Hematopoietic multipotent progenitor cell treated with erythropoietin and hydrocortisone succinate and interleukin-3 and kit ligand, for 4 days (in vitro differentiated cells): ENCODE results near the gene CDK14.
A peak's percentile ranks its signal among the peaks of the same experiment; 100 is the strongest.

Experiments
- DNase-seq: peaks from one replicate; pipeline ENCODE4 v3.0.0-alpha.2; 2015

The CDK14 gene

DNA sequence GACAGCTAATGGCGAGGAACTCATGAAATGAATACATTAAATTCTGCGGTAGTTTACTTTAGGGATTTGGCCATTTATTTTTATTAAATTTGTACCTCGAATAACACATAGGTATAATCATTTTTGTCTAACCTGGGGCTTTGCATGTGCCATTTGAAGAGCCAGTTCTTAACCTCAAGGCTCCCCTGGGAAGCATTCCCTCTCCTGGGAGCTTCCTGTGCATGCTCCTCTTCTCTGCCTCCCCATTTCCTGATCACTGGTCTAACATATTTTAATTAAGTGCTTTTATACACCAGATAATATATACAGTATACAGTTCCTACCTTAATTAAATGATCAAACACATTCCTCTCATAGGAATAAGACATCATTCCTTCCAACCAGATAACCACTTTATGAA, 484.2 kb downstream of the CDK14 start:
- no peak for DNase-seq

DNA sequence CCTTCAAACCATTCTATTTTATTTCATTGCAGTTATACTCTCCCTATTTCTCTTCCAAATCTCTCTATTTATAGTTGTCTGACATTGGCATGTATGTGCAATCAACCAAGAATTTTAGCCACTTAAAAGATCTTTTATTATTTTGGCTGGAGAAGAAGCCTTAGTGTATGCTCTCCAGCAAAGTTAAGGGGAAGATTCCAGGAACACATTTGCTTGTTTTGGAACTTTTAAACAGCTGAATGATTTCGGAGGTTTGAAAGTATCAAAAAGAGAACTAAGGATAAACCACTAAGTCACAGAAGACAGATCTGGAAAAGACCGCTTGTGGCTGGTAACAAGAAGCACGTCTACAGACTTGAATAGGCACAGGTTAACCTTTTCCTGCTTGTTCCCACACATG, 485.9 kb downstream of the CDK14 start:
- DNase-seq = no peak

DNA sequence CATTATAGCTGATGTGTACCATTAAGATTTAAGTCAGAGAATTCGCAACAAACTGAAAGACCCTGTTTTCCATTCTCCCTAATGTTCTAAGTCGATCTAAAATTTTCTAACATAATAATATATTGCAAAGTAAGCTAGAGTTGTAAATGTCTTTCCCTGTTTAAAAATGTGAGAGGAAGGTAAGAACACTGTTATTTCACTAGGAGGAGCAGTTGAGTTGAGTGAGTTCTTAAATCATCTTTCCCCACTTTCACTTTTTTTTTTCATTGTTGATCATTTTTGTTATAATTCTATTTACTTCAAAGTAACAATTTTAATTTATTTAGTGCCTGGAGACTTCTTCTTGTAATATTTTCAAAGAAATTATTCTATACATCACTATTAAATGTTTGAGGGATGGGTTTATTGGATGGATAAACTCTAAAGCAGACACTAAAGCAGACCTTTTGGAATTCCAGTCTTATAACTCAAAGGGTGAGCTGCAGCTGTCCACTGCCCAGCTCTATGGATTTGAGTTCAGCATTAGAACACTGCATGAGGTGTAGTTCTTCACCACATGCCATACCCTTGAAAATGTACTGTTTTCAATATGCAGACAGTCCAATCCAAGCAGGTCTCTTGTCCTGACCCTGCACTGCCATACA, 486.9 kb downstream of the CDK14 start:
- DNase-seq = peak; percentile 60

DNA sequence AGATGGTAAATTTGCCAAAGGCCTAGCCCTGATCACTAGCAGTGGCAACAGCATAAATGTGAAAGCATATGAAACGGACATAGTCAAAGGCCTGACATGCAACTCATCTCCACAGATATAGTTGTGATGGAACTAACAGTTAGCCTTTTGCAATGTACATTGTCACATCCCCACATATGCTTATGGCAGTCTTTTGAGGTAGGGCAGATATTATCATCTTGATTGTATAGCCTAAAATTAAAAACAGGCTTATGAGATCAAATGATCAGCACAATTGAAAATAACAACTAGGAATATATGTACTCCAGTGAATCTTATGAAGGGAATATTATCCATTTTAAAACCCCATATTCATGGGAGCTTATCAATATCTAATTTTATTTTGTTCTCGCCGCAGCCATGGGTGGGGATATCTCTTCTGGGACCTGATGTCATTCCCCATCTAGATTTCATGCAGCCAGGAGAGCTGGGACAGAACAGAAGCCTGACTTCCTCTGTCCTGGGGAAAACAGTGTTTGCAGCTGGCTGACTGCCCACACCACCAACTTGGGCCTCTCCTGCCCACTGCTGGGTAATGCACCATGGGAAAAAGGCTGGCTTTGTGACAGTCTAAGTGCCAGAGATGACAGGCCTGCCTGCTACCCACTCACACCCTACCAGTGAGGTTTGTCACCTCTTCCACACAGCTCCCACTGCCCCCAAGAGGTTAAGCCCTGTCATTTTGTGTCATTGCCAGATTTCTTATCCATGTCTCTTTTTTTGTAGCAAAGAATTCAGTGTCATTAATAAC, 487.9 kb downstream of the CDK14 start:
- DNase-seq = peak; percentile 13

DNA sequence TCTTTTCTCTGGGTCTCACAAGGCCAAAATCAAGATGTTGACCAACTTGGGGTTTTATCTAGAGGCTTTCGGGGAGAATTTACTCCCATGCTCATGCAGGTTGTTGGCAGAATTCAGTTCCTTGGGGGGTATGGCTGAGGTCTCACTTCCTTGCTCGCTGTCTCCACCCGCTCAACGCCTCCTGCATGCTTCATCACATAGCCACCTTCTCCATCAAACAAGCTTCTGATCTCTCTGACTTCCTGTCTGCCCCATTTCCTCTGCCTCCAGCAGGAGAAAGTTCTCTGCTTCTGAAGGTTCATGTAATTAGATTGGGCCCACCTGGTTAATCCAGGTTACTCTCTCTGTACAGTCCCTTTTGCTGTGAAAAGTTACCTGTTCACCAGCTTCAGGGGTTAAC, 489.1 kb downstream of the CDK14 start:
- no peak for DNase-seq

DNA sequence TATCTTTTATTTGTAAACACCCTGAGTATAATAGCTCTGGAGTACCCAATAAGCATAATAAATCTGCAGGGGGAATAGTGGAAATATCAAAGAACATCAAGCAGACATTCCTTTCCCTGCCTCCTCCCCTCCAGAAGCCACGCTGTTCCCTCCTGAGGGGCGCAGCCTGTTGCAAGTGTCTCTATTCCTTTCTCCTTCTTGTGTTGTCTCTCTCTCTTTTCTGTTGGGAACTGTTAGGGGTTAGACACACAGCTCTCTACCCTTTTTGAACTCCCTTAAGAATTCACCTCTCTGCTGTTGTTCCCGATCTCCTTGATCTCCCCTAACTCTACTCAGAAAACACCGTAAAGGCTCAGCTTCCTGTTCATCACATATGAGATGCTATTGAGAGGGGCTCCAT, 490.1 kb downstream of the CDK14 start:
- DNase-seq = no peak

DNA sequence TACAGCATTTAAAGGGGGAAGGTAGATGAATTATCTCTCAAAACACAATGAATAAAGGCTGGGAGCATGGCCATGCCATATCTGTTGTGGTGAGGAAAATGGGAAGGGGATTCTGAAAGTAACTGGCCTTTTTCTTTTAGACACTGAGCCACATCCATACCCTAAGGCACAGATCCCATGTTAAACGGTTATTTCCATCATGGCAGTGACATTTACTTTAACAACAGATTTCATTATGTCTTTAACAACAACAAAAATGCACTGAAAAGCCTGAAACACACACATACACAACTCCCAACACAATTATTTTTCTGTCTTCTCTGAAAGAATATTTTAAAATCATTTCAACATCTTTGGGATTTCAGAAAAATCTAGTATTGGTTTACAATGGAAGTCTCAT, 492.0 kb downstream of the CDK14 start:
- DNase-seq = no peak

DNA sequence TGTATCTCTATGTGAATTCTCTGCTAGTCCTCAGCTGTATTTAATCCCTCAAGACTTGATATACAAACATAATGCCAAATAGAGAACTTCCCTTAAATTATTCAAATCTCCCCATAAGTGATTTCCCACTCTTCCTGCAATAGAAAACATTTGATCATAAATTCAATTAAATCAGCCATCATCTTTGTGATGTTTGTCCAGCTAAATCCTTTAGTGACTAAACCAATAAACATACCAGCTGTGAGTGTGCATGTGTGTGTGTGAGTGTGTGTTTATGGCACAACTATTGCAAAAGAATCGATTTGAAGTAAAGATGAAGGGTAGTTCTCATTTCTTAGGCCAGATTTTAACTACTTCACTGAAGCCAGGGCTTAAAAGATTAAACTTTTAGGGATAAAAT, 492.6 kb downstream of the CDK14 start:
- no peak for DNase-seq

DNA sequence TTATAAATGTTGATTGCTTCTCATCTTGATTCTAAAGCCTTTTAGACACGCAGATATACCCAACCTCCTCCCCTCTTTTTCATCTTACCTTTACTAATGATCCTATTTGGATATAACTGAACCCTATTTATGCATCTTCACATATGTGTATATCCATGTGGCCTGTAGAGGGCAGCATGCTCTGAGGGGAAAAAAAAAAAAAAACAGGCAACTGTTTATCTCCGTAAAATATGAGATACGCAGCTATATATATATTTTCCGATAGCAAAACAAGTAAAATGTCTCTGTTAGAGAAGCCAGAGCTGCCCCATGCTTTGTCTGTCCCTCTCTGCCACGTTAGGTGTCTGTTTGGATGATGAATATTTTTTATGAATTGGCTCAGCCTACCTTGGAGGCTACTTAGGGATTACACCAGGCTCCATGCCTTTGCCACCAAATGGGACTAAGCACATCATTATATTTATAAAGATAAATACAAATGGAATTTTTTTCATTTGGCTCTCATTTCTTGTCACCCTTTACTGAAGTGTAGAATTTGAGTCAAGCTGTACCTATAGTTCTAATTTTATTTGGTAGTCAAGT, 493.4 kb downstream of the CDK14 start:
- DNase-seq = peak; percentile 77

DNA sequence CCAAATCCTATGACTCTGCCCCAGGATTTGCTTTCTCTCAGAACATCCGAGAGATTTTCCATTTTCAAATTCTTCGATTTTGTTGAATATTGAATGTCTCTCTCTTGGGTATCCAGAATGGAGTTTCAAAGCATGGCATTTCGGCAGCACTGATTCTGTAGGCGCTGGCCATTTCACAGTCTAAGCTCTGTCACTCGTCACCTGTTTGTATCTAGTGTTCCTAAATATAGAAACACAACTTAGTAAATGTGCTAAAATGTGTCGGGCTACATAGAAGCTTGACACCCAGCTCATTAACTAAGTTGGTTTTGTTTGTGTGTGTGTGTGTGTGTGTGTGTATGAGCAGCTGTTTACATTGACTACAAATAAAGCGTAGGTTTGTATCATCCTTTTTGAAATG, 494.6 kb downstream of the CDK14 start:
- DNase-seq = no peak

DNA sequence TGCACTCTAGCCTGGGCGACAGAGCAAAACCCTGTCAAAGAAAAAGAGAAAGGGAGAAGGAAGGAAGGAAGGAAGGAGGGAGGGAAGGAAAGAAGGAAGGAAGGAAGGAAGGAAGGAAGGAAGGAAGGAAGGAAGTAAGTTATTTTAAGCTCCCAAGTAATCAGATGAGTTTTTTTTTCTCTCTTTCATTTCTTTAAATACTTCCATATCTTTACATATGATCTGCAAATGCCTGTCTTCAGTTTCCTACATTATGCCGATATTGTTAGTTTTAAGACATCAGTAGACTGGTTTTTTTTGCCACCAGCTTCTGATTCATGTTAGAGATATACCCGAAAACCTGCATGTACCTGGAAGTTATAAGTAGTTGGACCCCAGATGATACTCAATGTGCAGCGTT, 495.5 kb downstream of the CDK14 start:
- DNase-seq = no peak

DNA sequence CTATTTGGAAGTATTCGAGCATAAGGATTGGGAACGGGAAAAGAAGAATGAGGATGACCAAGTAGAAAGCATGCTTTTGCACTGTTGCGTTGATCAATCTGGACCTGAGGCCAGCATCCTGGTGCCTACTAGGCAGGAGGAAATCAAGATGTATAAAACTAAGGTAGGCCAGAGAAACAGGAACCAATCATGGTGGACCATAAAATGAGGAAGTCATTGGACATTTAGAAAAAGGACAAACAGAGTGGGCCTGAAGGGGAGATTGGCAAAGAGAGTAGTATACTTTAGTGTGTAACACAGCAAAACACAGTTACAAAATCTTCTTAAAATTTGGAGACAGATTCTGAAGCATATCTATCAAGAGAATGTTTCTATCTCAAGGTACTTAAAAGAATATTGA, 497.1 kb downstream of the CDK14 start:
- no peak for DNase-seq

DNA sequence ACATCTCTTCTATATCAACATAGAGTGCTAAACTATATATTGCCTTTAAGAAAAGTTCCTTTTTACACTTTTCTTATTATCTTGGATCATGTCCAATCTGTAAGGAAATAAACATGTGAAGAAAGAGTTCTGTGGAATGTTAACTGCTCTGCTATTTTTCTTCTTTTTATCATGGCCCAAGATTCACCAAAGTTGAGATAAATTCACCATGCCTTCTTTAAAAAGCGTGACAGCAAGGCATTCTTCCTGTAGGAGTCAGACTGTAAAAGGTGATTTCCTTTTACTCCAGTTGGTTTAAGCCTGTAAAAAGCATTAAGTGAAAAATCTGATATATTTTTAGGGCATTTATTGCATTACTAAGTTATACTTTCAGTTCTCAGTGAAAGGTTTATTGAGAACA, 502.4 kb downstream of the CDK14 start:
- no peak for DNase-seq

DNA sequence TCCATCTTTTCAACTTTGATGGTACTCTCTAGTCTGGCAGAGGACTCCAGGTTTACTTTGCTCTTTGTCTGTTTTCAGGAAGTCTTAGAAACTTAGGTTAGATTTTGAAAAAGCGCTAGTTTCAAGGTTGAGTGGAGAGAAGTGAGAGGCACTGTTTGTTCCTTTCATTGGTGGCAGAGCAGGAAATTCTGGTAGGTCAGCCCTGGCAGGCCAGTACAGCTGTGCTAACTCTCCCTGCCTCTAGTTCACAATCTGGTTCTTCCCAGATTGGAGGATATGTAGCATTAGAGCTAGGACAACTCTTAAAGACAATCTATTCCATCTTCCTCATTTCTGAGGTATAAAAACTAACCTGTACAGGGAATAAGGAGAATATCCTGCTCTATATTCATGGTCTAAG, 507.2 kb downstream of the CDK14 start:
- DNase-seq = no peak

DNA sequence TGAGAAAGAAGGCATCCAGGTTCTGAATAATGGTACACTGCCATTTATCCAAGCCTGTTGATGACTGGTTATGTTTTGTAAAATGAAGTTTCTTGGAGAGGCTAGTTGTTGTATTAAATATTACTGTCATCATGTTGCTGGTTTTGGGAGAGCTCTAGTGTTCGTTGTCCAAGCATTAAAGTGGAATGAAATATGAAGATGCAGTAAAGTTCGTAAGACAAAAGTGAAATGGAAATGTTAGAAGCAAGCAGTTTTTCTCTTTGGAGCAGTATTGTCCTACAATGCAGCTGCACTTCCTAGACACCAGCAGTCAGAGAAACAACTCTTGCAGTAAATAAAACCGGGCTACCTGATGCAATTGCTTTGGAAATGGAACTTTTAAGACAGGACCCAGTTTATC, 511.3 kb downstream of the CDK14 start:
- DNase-seq = no peak

DNA sequence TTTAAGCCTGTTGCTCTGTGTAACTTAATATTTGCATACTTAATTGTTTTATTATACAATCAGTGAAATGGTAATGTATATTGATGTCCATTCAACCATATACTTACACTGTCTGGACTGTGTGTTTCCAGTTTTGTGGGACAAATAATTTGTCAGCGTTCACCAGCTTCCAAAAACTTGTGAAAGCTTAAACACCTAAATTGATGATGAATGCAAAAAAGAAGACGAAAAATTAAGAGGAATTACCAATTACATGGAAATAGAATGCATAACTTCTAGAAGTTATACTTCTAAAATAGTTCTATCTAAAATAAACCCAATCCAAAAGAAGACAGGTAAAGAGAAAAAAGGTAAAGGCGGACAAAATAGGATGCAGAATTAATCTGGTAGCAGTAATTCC, 513.1 kb downstream of the CDK14 start:
- no peak for DNase-seq

DNA sequence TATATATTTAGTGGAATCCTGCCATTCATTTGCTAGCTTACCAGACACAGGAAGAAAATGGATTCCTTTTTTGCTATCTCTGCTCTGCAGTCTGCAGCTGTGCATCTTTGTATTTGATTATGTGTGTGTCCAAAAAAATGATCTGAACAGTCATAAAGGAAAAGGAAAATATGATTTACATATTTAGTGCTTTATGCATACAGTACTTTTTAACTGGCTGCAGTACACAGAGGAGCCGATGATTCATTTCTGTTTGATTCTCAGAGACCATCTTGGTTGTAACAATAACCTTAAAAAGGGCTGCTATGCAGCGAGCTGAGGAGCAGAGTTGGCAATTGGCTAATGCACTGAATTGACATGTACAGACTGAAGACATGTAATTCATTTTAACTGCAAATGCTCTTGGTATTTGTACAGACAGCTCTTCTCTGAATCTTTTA, 516.8 kb downstream of the CDK14 start:
- peak; percentile 10 for DNase-seq

DNA sequence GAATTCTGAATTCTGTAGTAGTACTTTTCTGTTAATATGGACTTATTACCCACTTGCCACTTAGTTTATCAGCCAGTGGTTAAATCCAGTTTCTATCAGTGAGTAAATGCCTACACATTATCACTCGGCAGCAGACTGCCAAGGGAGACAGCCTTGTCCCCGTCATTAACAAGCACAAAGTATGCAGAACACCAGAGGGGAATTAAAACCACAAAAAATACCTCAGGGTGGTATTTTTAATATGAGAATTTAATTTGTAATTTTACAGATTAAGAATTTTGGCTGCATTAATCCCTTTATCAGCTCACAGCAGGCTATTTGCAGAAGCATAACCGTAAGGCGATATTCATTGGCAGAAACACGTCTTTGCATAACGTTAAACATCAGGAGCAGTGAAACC, 518.1 kb downstream of the CDK14 start:
- DNase-seq = peak; percentile 70

DNA sequence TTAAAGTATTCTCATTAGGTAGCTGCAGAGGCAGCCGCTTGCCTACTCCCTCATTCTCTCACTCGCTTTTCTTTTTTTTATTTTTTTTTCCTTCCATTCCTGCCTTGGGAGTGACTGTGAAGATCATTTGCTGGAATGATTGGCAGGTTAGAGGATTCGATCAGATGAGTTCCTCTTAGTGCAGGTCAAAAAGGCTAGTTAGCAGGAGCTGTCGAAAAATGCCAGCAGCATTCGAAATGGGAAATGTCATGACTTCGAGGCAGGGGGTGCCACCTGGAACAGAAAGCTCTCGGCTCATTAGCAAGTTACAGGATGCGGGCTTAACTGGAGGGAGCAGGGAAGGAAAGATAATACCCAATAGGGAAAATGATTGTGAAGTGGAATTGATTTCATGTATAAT, 530.6 kb downstream of the CDK14 start:
- DNase-seq = no peak

DNA sequence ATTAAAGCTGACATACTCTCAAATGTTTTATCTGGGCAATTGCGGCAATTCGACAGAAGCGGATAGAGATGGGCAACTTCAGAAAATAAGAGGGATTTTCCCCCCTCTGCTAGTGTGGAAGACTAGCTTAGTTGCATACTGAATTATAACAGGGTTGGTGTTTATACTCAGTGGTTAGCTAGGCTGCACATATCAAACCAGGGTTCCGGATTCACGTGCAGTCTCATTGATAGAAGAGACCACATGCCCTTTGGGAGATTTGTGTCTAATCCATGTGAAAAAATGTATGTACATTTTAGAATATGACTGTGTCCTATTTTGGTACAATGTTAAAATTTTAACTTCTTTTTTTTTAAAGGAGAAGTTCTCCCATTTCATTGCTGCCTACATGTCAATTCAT, 531.2 kb downstream of the CDK14 start:
- no peak for DNase-seq

DNA sequence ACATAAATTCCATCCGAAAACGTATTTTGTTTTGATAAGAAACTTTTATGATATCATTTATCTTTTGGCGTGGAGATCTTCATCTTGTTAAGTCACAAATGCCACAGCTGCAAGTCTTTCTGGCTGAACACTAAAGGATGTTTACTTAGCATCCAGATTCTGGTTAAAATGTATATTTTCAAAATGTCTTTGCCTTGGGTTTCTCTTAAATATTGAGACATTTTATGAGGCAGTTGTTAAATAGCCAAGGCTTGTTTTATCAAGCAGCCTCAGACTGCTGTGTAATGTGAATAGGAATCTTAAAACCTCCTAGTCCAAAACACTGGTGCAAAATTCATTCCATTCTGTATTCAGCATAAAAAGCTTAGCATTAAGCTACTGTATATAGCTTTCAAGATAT, 531.8 kb downstream of the CDK14 start:
- no peak for DNase-seq

DNA sequence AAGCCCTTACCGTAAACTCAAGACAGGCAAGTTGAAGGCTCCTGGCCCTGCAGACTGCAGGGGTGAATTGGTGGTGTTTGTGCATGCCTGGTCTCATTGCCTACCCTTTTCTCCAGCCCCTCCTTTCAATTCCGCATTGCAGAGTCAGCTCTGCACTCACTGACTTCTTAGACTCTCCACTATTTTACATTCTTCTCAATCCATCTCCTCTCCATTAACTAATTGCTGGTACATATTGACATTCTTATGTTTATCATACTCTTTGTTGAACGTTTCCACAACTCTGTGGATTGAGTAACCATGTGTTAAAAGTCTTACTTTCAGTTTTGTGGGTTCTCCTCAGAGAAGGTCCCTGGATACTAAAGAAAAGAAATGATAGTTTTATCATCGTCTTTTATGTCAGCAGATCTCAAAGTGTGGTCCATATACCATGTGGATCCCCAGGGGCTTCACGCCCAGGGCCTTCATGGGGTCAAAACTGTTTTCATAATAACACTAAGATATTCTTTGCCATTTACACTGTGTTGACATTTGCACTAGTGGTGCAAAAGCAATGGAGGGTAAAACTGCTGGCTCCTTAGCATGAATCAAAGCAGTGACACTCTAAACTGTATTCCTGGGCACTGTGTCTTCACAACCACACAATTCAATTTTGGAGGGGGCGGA, 532.7 kb downstream of the CDK14 start:
- DNase-seq = no peak

DNA sequence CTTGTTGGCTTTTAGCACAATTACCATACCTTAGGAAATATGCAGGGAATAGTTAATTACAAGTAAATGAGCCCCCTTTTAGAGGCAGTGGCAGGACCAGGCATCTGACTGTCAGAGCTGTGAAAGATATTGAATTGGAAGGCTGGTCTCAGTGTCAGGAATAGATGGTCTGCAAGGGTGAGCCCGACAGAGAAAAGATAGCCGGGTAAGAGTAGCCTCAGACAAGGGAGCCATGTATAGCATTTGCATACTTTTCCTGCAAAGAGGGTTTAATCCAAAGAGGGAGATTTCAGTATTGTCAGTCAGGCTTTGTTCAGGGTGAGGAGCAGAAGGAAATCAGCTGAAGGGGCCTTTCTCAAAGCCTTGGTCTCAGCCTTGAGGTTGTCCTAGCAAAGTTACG, 539.2 kb downstream of the CDK14 start:
- no peak for DNase-seq
